Effector memory CD4-positive, alpha-beta T cell (primary cell): ENCODE results near the gene FAM72D.
"Not testable (repeated sequence)": the region's sequence is repeated elsewhere in the genome, so short reads cannot be mapped to it uniquely, and the experiment has no call there.

ENCODE experiments used
- DNase-seq, 3 donors: peaks; one replicate each; pipeline ENCODE4 v3.0.0-alpha.2; 2020
- H3K27ac ChIP-seq: 2 replicates; pipeline ENCODE4 v1.7.0; 2013; ENCODE audit warnings: mild to moderate bottlenecking, low read length, moderate library complexity; ENCODE audit not compliant: insufficient read depth, poor library complexity, severe bottlenecking
- H3K27me3 ChIP-seq: replicated peaks from 2 replicates; pipeline ENCODE4 v1.7.0; 2013; ENCODE audit warnings: mild to moderate bottlenecking, low read length; ENCODE audit not compliant: insufficient read depth, control insufficient read depth, poor library complexity, severe bottlenecking
- H3K36me3 ChIP-seq: 2 replicates; pipeline ENCODE4 v1.7.0; 2013; ENCODE audit warnings: mild to moderate bottlenecking, low read length, moderate library complexity; ENCODE audit not compliant: control insufficient read depth, insufficient read depth
- H3K4me1 ChIP-seq: 2 replicates; pipeline ENCODE4 v1.7.0; 2013; ENCODE audit warnings: low read length, mild to moderate bottlenecking; ENCODE audit not compliant: control insufficient read depth, insufficient read depth, poor library complexity, severe bottlenecking
- H3K4me3 ChIP-seq: 2 replicates; pipeline ENCODE4 v1.7.0; 2013; ENCODE audit warnings: low read length, low read depth, mild to moderate bottlenecking; ENCODE audit not compliant: insufficient read depth, poor library complexity, severe bottlenecking
- H3K9me3 ChIP-seq: 2 replicates; pipeline ENCODE4 v1.7.0; 2013; ENCODE audit warnings: mild to moderate bottlenecking, low read length, moderate library complexity; ENCODE audit not compliant: control insufficient read depth

The FAM72D gene

GRCh38 chr1:145065194-145065826, 30.5 kb upstream of the FAM72D start:
- H3K4me3 ChIP-seq, H3K9me3 ChIP-seq, H3K4me1 ChIP-seq, H3K27ac ChIP-seq, H3K27me3 ChIP-seq, DNase-seq, H3K36me3 ChIP-seq: not testable (repeated sequence)

- not testable (repeated sequence) for H3K36me3 ChIP-seq, H3K4me3 ChIP-seq, H3K9me3 ChIP-seq, H3K27me3 ChIP-seq, DNase-seq, H3K27ac ChIP-seq, H3K4me1 ChIP-seq
Observed at GRCh38 chr1:145066486-145066885, 29.3 kb upstream of the FAM72D start.

GRCh38 chr1:145071569-145071968, 24.2 kb upstream of the FAM72D start:
- not testable (repeated sequence) for H3K27ac ChIP-seq, H3K9me3 ChIP-seq, H3K27me3 ChIP-seq, H3K4me3 ChIP-seq, H3K4me1 ChIP-seq, DNase-seq, H3K36me3 ChIP-seq

GRCh38 chr1:145074021-145074559, 21.7 kb upstream of the FAM72D start:
- not testable (repeated sequence) for H3K4me3 ChIP-seq, H3K36me3 ChIP-seq, H3K4me1 ChIP-seq, DNase-seq, H3K27me3 ChIP-seq, H3K9me3 ChIP-seq, H3K27ac ChIP-seq

GRCh38 chr1:145076877-145077276, 18.9 kb upstream of the FAM72D start:
- H3K36me3 ChIP-seq, DNase-seq, H3K4me3 ChIP-seq, H3K27me3 ChIP-seq, H3K4me1 ChIP-seq, H3K9me3 ChIP-seq, H3K27ac ChIP-seq: not testable (repeated sequence)

GRCh38 chr1:145077872-145078786, 17.6 kb upstream of the FAM72D start:
- H3K27me3 ChIP-seq, H3K36me3 ChIP-seq, H3K9me3 ChIP-seq: not testable (repeated sequence)

GRCh38 chr1:145078787-145079370, 16.9 kb upstream of the FAM72D start:
- not testable (repeated sequence) for H3K4me1 ChIP-seq, H3K27me3 ChIP-seq

More at GRCh38 chr1:145077872-145078786, 17.6 kb upstream of the FAM72D start:
- DNase-seq, H3K4me1 ChIP-seq, H3K27ac ChIP-seq, H3K4me3 ChIP-seq: not testable (repeated sequence)

GRCh38 chr1:145079737-145080136, 16.0 kb upstream of the FAM72D start:
- H3K4me1 ChIP-seq, H3K36me3 ChIP-seq, DNase-seq, H3K27ac ChIP-seq, H3K4me3 ChIP-seq, H3K27me3 ChIP-seq, H3K9me3 ChIP-seq: not testable (repeated sequence)

More at GRCh38 chr1:145078787-145079370, 16.9 kb upstream of the FAM72D start:
- not testable (repeated sequence) for H3K36me3 ChIP-seq, H3K9me3 ChIP-seq, H3K4me3 ChIP-seq, DNase-seq, H3K27ac ChIP-seq

- H3K27me3 ChIP-seq, H3K4me3 ChIP-seq, H3K4me1 ChIP-seq, H3K27ac ChIP-seq, DNase-seq, H3K9me3 ChIP-seq, H3K36me3 ChIP-seq: not testable (repeated sequence)
Observed at GRCh38 chr1:145080193-145080592, 15.6 kb upstream of the FAM72D start.
